Prostate gland (tissue), 2 donors: ENCODE measurements around the gene PDP2. TPM values are rescaled to one million over a fixed set of nuclear protein-coding genes. Genes with fewer than 3 reads are reported as not detected.

ENCODE experiments used
- DNase-seq: peaks from one replicate; pipeline ENCODE4 v3.0.0-alpha.2; 2019; ENCODE audit warnings: low spot score
- H3K27ac ChIP-seq, 2 donors: fragments of 200-600 bp; sonication (generic); 2 replicates each; pipeline ENCODE4 v1.5.1; 2017 to 2019
- H3K27me3 ChIP-seq: fragments of 200-600 bp; sonication (generic); replicated peaks from 2 replicates; pipeline ENCODE4 v1.5.1; 2019; ENCODE audit not compliant: insufficient read depth
- H3K36me3 ChIP-seq, 2 donors: fragments of 200-600 bp; sonication (generic); 1 replicate in 1 of 2; 2 replicates in 1 of 2; pipeline versions ENCODE4 v1.5.1 to v1.8.1; 2017 to 2019
- H3K4me1 ChIP-seq: fragments of 200-600 bp; sonication (generic); replicated peaks from 2 replicates; pipeline ENCODE4 v1.5.1; 2019
- H3K4me3 ChIP-seq, 2 donors: fragments of 200-600 bp; sonication (generic); 2 replicates each; pipeline ENCODE4 v1.5.1; 2017 to 2019
- H3K9me3 ChIP-seq: fragments of 200-600 bp; sonication (generic); 2 replicates; pipeline ENCODE4 v1.5.1; 2017
- POLR2A ChIP-seq: fragments of 450-650 bp; IDR thresholded peaks from one replicate; pipeline ENCODE4 v1.6.1; 2016; ENCODE audit warnings: antibody characterized with exemption, mild to moderate bottlenecking
- POLR2AphosphoS5 ChIP-seq: sonication (generic); formaldehyde crosslinking; IDR thresholded peaks from one replicate; pipeline ENCODE4 v1.6.1; 2017; ENCODE audit warnings: antibody characterized with exemption
- WGBS: methylation state at CpG from one replicate; pipeline ENCODE4 v1.1.5; 2018; 5-methylcytosine and 5-hydroxymethylcytosine counted together
- intact Hi-C: fragments of 100-400 bp; cut with DNase I; formaldehyde crosslinking; loops from one replicate; pipeline ENCODE4 v1.14.2; 2022
- total RNA-seq, 2 donors: library from RNA; depleted of rRNA; stranded (reverse); fragments of >200 nt; gene quantifications; one replicate each; pipeline ENCODE4 v1.1.0, GENCODE V29; 2016
- TF ChIP-seq, protein P1 (sequence below), 4 experiments: fragments of 200-600 bp in 2 of 4; fragments of 450-650 bp in 2 of 4; sonication (generic) in 2 of 4; IDR thresholded peaks; 1 replicate in 3 of 4; 2 replicates in 1 of 4; pipeline ENCODE4 v1.5.1; 2016 to 2019; ENCODE audit warnings: antibody characterized with exemption in 4 of 4, mild to moderate bottlenecking in 2 of 4, moderate library complexity in 2 of 4

The PDP2 gene
- total RNA-seq, 2 donors from 2014 or later: 9.2 to 21.9 TPM

DNA sequence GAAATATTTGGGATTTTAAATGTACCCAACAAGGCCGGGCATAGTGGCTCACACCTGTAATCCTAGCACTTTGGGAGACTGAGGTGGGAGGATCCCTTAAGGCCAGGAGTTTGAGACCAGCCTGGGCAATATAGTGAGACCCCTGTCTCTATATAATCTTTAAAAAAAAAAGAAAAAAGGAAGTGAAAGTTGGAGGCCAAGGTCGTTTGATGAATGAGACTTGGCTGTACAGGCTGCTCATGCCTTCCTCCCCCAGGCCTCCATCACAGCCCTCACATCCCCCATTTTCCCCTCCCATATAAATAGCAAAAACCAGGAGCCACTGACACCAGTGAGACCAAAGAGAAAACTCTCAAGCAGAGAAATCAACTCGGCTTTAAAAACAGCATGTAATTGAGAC lies 39.4 kb upstream of the PDP2 start:
- WGBS: 50% methylated on average over 3 of the region's 3 CpGs
- TF ChIP-seq POLR2AphosphoS5 (no peak), POLR2A (no peak)
- TF ChIP-seq, protein P1, sequence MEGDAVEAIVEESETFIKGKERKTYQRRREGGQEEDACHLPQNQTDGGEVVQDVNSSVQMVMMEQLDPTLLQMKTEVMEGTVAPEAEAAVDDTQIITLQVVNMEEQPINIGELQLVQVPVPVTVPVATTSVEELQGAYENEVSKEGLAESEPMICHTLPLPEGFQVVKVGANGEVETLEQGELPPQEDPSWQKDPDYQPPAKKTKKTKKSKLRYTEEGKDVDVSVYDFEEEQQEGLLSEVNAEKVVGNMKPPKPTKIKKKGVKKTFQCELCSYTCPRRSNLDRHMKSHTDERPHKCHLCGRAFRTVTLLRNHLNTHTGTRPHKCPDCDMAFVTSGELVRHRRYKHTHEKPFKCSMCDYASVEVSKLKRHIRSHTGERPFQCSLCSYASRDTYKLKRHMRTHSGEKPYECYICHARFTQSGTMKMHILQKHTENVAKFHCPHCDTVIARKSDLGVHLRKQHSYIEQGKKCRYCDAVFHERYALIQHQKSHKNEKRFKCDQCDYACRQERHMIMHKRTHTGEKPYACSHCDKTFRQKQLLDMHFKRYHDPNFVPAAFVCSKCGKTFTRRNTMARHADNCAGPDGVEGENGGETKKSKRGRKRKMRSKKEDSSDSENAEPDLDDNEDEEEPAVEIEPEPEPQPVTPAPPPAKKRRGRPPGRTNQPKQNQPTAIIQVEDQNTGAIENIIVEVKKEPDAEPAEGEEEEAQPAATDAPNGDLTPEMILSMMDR (IDR thresholded peaks at IDR 0.05): no peak
- Histone ChIP-seq H3K4me3 (no peak overlapping the region), H3K9me3 (no peaks in the 10 kb centered on the region), H3K4me1 (peaks cover 3% of the 10 kb centered on the region), H3K27ac (no peak overlapping the region), H3K27me3 (peaks cover 5% of the 10 kb centered on the region), H3K36me3 (no peaks in the 10 kb centered on the region)
- no peak for DNase-seq
- intact Hi-C loops: no loop called here

DNA sequence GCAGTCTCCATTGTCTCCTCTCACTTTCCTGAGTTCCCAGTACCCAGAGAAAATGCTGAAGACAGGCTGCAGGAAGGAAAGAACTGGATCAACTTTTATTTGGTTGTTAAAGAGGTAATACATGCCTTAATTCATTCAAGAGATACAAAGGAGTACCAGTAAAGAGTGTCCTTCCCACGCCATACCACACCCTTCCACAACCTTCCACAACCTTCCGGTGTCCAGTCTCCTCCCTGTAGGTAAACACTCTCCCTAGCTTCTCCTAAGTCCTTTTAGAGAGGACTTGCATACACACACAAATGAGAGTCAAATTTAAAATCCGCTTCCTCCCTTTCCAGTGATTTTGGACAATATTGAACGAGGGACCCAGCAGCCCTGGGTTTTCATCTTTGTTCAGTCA lies 38.9 kb upstream of the PDP2 start:
- H3K27me3 ChIP-seq: peaks cover 5% of the 10 kb centered on the region
- 68% methylated on average over 4 of the region's 4 CpGs for WGBS
- H3K4me3 ChIP-seq: no peak overlapping the region
- intact Hi-C loops: no loop called here
- no peaks in the 10 kb centered on the region for H3K9me3 ChIP-seq
- H3K4me1 ChIP-seq: peaks cover 3% of the 10 kb centered on the region
- no peak for DNase-seq
- H3K36me3 ChIP-seq: no peaks in the 10 kb centered on the region
- no peak for TF ChIP-seq POLR2A
- TF ChIP-seq POLR2AphosphoS5: no peak
- TF ChIP-seq, protein P1 (IDR thresholded peaks at IDR 0.05): no peak
- no peak overlapping the region for H3K27ac ChIP-seq

DNA sequence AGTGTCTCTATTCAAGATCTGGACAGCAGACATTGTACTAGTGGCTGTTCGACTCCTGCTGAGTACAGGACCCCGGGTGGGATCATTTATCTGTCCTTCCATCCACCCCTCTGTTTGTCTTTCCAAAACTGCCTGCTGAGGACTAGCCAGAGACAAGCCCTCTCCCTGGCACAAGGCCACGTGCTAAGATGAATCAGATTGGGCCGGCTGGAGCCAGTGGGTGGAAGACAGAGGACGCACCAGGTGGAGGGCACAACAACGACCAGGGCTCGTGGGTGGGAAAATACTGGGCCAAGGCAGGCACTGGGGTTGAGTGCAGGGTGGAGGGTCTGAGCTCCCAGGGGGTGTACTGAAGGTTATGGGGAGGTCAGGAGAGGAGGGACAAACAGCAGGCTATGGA lies 37.5 kb upstream of the PDP2 start:
- 71% methylated on average over 7 of the region's 7 CpGs for WGBS
- Histone ChIP-seq H3K27ac (no peak overlapping the region), H3K4me3 (no peak overlapping the region), H3K36me3 (no peaks in the 10 kb centered on the region), H3K9me3 (no peaks in the 10 kb centered on the region), H3K4me1 (peaks cover 3% of the 10 kb centered on the region), H3K27me3 (peaks cover 5% of the 10 kb centered on the region)
- intact Hi-C loops: no loop called here
- no peak for TF ChIP-seq POLR2AphosphoS5
- TF ChIP-seq, protein P1 (IDR thresholded peaks at IDR 0.05): no peak
- no peak for TF ChIP-seq POLR2A
- DNase-seq: no peak

DNA sequence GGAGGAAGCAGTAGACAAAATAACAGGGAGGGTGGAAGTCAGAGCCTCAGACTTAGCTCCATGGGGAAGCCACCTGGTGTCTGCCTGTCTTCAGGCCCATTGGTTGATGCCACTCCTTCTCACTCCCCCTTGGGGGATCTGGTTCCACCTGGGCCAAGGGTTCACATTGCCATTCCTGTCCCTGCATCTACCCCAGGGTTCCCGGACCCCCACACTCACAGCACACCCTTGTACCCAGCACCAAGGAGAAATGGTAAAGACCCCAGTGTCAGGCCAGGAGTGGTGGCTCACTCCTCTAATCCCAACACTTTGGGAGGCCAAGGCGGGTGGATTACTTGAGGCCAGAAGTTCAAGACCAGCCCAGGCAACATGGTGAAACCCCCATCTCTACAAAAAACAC lies 37.1 kb upstream of the PDP2 start:
- WGBS: 100% methylated on average over 2 of the region's 2 CpGs
- no peak for DNase-seq

DNA sequence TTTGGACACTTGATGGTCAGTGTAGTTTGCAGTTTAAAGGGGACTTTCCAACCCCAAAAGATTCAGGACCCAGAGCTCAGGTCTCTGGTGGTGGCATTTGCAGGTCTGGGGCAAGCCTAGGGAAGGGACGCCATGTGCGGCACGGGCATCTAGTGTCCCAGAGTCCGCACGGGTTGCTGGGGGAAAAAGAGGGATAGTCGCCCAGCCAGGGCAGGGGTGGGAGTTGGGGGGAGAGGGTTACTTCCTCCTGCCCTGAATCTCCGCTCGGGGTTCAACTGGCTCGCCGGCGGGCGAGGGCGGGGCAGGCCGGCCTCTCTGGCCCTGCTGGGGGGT lies 36.3 kb upstream of the PDP2 start:
- H3K27ac ChIP-seq: no peak overlapping the region
- H3K27me3 ChIP-seq: peaks cover 5% of the 10 kb centered on the region
- no peaks in the 10 kb centered on the region for H3K36me3 ChIP-seq
- intact Hi-C loops: no loop called here
- no peaks in the 10 kb centered on the region for H3K9me3 ChIP-seq
- WGBS: 15% methylated on average over 14 of the region's 14 CpGs
- peaks cover 3% of the 10 kb centered on the region for H3K4me1 ChIP-seq
- peak overlapping the region; percentile 19 to 40 for H3K4me3 ChIP-seq
- no peak for DNase-seq
- TF ChIP-seq, protein P1 (IDR thresholded peaks at IDR 0.05): no peak
- TF ChIP-seq POLR2A (no peak), POLR2AphosphoS5 (no peak)

More for the DNA sequence above, 37.1 kb upstream of the PDP2 start:
- H3K27me3 ChIP-seq: peaks cover 5% of the 10 kb centered on the region
- no peak overlapping the region for H3K4me3 ChIP-seq
- no peak overlapping the region for H3K27ac ChIP-seq
- H3K36me3 ChIP-seq: no peaks in the 10 kb centered on the region
- TF ChIP-seq, protein P1 (IDR thresholded peaks at IDR 0.05): no peak
- TF ChIP-seq POLR2AphosphoS5: no peak
- TF ChIP-seq POLR2A: no peak
- peaks cover 3% of the 10 kb centered on the region for H3K4me1 ChIP-seq
- H3K9me3 ChIP-seq: no peaks in the 10 kb centered on the region
- intact Hi-C loops: no loop called here
